Duodenal mucosa (tissue), 2 donors: ENCODE results near the gene CDCA3.
"Not testable (repeated sequence)": the region's sequence is repeated elsewhere in the genome, so short reads cannot be mapped to it uniquely, and the experiment has no call there.

Experiments used
- H3K27ac ChIP-seq: one replicate; pipeline ENCODE4 v1.7.0; 2013; ENCODE audit warnings: low read depth, low read length
- H3K27me3 ChIP-seq, 2 donors: one replicate each; pipeline ENCODE4 v1.7.0; 2013; ENCODE audit warnings: low read length in 2 of 2, control low read depth in 1 of 2; ENCODE audit not compliant: insufficient read depth in 2 of 2, control insufficient read depth in 1 of 2
- H3K36me3 ChIP-seq, 2 donors: one replicate each; pipeline ENCODE4 v1.7.0; 2013; ENCODE audit warnings: low read length in 2 of 2, control low read depth in 1 of 2; ENCODE audit not compliant: insufficient read depth in 2 of 2, control insufficient read depth in 1 of 2
- H3K4me1 ChIP-seq, 2 donors: one replicate each; pipeline ENCODE4 v1.7.0; 2013; ENCODE audit warnings: low read length in 2 of 2, control low read depth in 1 of 2; ENCODE audit not compliant: insufficient read depth in 2 of 2, control insufficient read depth in 1 of 2
- H3K4me3 ChIP-seq, 2 donors: one replicate each; pipeline ENCODE4 v1.7.0; 2013; ENCODE audit warnings: low read length in 2 of 2, low read depth in 1 of 2
- H3K9ac ChIP-seq, 2 donors: one replicate each; pipeline ENCODE4 v1.7.0; 2013; ENCODE audit warnings: low read length in 2 of 2, low read depth in 1 of 2
- H3K9me3 ChIP-seq, 2 donors: one replicate each; pipeline ENCODE4 v1.7.0; 2013; ENCODE audit warnings: low read length in 2 of 2, control low read depth in 1 of 2; ENCODE audit not compliant: control insufficient read depth in 1 of 2

CDCA3 gene

GRCh38 chr12:6888794-6889193, 37.7 kb upstream of the CDCA3 start:
- H3K9ac ChIP-seq, H3K36me3 ChIP-seq, H3K27me3 ChIP-seq, H3K4me3 ChIP-seq, H3K9me3 ChIP-seq, H3K27ac ChIP-seq: not testable (repeated sequence)
- H3K4me1 ChIP-seq: peaks cover 9 to 11% of the 10 kb centered on the region in 2 donors

GRCh38 chr12:6888360-6888759, 37.3 kb upstream of the CDCA3 start:
- no peak overlapping the region for H3K4me3 ChIP-seq
- no peaks in the 10 kb centered on the region for H3K9me3 ChIP-seq
- H3K4me1 ChIP-seq: peaks cover 9 to 11% of the 10 kb centered on the region in 2 donors
- H3K36me3 ChIP-seq: peaks cover 0 to 8% of the 10 kb centered on the region in 2 donors
- H3K27me3 ChIP-seq: no peaks in the 10 kb centered on the region
- no peak overlapping the region for H3K27ac ChIP-seq
- H3K9ac ChIP-seq: no peak overlapping the region

GRCh38 chr12:6887460-6887859, 36.4 kb upstream of the CDCA3 start:
- Histone ChIP-seq H3K27me3 (no peaks in the 10 kb centered on the region), H3K27ac (no peak overlapping the region), H3K4me3 (no peak overlapping the region), H3K9ac (no peak overlapping the region), H3K9me3 (no peaks in the 10 kb centered on the region), H3K36me3 (peaks cover 0 to 8% of the 10 kb centered on the region in 2 donors), H3K4me1 (peaks cover 9 to 11% of the 10 kb centered on the region in 2 donors)

- H3K4me1 ChIP-seq, H3K36me3 ChIP-seq, H3K27me3 ChIP-seq, H3K4me3 ChIP-seq, H3K27ac ChIP-seq, H3K9ac ChIP-seq, H3K9me3 ChIP-seq: not testable (repeated sequence)
Measured at GRCh38 chr12:6886206-6886999, 35.3 kb upstream of the CDCA3 start.

- H3K36me3 ChIP-seq: peaks cover 0 to 8% of the 10 kb centered on the region in 2 donors
- H3K27me3 ChIP-seq: no peaks in the 10 kb centered on the region
- H3K27ac ChIP-seq: no peak overlapping the region
- H3K9ac ChIP-seq: no peak overlapping the region
- H3K4me3 ChIP-seq: no peak overlapping the region
- H3K4me1 ChIP-seq: no peaks in the 10 kb centered on the region
- H3K9me3 ChIP-seq: no peaks in the 10 kb centered on the region
Measured at GRCh38 chr12:6884539-6884938, 33.5 kb upstream of the CDCA3 start.

- Histone ChIP-seq H3K27me3 (no peaks in the 10 kb centered on the region), H3K36me3 (peaks cover 0 to 8% of the 10 kb centered on the region in 2 donors), H3K4me1 (no peaks in the 10 kb centered on the region), H3K9ac (no peak overlapping the region), H3K27ac (no peak overlapping the region), H3K9me3 (no peaks in the 10 kb centered on the region), H3K4me3 (no peak overlapping the region)
Measured at GRCh38 chr12:6883683-6884082, 32.6 kb upstream of the CDCA3 start.

GRCh38 chr12:6883252-6883651, 32.2 kb upstream of the CDCA3 start:
- Histone ChIP-seq H3K9ac (no peak overlapping the region), H3K36me3 (peaks cover 0 to 8% of the 10 kb centered on the region in 2 donors), H3K27ac (no peak overlapping the region), H3K4me3 (no peak overlapping the region), H3K9me3 (no peaks in the 10 kb centered on the region), H3K4me1 (no peaks in the 10 kb centered on the region), H3K27me3 (no peaks in the 10 kb centered on the region)

- not testable (repeated sequence) for H3K4me3 ChIP-seq, H3K27me3 ChIP-seq, H3K4me1 ChIP-seq, H3K9me3 ChIP-seq, H3K9ac ChIP-seq, H3K36me3 ChIP-seq, H3K27ac ChIP-seq
Measured at GRCh38 chr12:6879824-6880223, 28.7 kb upstream of the CDCA3 start.

- H3K27me3 ChIP-seq, H3K27ac ChIP-seq, H3K9me3 ChIP-seq: not testable (repeated sequence)
- Histone ChIP-seq H3K4me3 (peak overlapping the region; percentile 75 to 76), H3K36me3 (peaks cover 15 to 20% of the 10 kb centered on the region in 2 donors), H3K4me1 (peaks cover 31 to 39% of the 10 kb centered on the region in 2 donors), H3K9ac (peak overlapping the region; percentile 63 to 66)
Measured at GRCh38 chr12:6874015-6874368, 22.9 kb upstream of the CDCA3 start.

GRCh38 chr12:6873094-6874014, 22.3 kb upstream of the CDCA3 start, which contains the start of gene SPSB2:
Gene SPSB2, minus strand, starts transcription at chr12:6873303. Its CDS starts 402 bp downstream, at chr12:6872901.
- Histone ChIP-seq H3K27me3 (no peaks in the 10 kb centered on the region), H3K36me3 (peaks cover 15 to 20% of the 10 kb centered on the region in 2 donors), H3K9me3 (no peaks in the 10 kb centered on the region), H3K27ac (peak within 1 kb of the TSS; percentile 79), H3K4me1 (peaks cover 38 to 46% of the 10 kb centered on the region in 2 donors), H3K9ac (peak within 1 kb of the TSS; percentile 91 to 94), H3K4me3 (peak within 1 kb of the TSS; percentile 75 to 94)
